Frontal cortex (tissue), 4 donors: ENCODE results near the gene RGS1. TPM values are rescaled to one million over a fixed set of nuclear protein-coding genes. Genes with fewer than 3 reads are reported as not detected.

ENCODE experiments used
- DNase-seq, 2 donors: peaks; one replicate each; pipeline ENCODE4 v3.0.0; 2012; ENCODE audit warnings: low spot score in 2 of 2
- FAIRE-seq: peaks from 2 replicates; lab custom pipeline; 2012; peaks lifted over from hg19 to GRCh38; lab: Jason Lieb, UNC
- total RNA-seq: library from RNA; depleted of rRNA; stranded (reverse); fragments of >200 nt; gene quantifications from one replicate; pipeline ENCODE4 v1.2.3, GENCODE V29; 2014
- donor health status: control.
- donor health status: control.
- donor health status: control.

Gene RGS1
- total RNA-seq, 1 donor from 2014 or later, result 6.5 TPM

DNA sequence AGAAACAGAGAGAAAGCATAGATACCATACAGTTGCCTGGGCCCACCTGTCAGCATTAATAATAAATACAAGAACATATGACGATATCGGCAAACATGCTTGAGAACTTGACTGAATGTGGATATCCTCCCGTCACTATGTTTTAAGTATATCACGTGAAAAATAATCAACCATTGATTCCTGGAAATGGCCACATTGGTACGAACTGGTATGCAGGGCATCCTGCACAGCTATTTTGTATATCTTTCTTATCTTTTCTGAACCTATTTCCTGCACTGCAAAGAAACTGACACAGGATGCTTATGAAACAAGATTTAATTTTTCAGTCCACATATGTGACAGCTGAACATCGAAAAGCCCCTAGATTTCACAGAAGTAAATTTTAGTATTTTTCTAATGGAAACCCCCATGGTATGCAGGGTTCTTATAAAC, 22.8 kb upstream of the RGS1 start:
- FAIRE-seq (no peak), DNase-seq (no peak)

DNA sequence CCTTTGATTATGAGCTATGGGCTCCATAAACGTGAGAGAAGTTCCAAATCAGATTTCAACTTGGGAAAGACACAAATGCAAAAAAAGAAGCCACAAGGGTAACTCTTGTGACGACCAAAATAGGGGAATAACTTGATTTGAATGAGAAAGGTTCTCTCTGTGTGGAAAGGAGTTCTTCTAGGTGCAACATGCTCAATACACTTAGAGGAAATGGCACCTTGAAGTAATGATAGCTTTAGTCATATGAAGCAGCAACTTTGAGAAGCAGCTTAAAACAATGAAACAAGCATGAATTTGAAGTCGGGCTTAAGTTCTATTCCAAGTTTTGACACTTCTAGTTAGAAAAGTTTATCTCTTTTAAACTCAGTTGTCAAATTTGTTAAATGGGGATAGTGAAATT, 21.8 kb upstream of the RGS1 start:
- FAIRE-seq (no peak), DNase-seq (no peak)

DNA sequence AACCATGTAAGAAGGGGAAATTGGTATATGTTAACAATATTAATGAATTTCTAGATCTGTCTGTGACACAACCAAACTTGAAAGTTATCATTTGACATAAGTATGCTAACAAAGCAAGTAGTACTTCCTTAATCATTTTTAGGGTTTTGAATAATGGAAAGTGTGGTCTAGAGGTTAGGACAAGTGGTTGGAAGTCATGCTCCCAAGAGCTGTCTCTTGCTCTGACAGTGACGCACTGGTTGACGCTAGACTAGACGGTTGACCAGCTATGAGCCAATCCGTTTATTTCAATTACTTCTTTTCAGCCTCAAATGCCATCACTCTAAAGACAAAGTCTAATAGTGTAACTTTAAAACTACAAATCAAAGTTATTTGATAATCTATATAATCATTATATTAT, 20.7 kb upstream of the RGS1 start:
- DNase-seq (no peak), FAIRE-seq (no peak)

DNA sequence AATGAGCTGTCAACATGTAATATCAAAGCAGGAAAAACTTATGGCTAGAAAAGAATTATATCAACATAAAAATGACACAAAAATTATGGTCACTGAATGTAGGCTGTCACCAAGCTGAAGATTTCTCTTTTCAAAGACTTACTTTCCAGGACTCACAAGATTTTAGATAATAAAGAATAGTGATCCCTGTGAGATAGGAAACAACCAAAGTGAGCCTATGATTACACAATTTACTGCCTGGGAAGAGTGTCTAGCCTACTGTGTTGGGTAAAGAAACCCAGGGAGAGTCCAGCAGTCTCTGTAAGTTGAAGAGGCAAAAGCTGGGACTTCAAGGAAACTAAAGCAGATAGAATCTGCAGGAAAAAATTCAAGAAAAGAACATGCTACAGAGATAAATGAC, 20.2 kb upstream of the RGS1 start:
- no peak for FAIRE-seq

DNA sequence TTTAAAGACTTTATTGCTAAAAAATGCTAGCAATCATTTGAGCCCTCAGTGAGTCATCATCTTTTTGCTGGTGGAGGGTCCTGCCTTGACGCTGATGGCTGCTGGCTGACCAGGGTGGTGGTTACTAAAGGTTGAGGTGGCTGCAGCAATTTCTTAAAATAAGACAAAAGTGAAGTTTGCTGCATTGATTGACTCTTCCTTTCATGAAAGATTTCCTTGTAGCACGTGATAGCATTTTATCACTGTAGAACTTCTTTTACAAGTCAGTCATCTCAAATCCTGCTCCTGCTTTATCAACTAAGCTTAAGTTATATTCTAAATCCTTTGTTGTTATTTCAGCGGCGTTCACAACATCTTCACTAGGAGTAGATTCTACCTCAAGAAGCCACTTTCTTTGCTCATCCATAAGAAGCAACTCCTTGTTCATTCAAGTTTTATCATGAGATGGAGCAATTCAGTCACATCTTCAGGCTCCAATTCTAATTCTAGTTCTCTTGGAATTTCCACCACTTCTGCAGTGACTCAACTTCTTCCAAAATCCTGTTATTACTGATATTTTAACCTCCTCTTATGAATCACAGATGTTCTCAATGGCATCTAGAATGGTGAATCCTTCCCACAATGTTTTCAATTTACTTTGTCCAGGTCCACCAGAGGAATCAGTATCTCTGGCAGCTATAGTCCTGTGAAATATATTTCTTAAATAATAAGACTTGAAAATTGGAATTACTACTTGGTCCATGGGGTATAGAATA, 17.6 kb upstream of the RGS1 start:
- DNase-seq (no peak), FAIRE-seq (no peak)

More for the DNA sequence above, 20.2 kb upstream of the RGS1 start:
- DNase-seq, result no peak

DNA sequence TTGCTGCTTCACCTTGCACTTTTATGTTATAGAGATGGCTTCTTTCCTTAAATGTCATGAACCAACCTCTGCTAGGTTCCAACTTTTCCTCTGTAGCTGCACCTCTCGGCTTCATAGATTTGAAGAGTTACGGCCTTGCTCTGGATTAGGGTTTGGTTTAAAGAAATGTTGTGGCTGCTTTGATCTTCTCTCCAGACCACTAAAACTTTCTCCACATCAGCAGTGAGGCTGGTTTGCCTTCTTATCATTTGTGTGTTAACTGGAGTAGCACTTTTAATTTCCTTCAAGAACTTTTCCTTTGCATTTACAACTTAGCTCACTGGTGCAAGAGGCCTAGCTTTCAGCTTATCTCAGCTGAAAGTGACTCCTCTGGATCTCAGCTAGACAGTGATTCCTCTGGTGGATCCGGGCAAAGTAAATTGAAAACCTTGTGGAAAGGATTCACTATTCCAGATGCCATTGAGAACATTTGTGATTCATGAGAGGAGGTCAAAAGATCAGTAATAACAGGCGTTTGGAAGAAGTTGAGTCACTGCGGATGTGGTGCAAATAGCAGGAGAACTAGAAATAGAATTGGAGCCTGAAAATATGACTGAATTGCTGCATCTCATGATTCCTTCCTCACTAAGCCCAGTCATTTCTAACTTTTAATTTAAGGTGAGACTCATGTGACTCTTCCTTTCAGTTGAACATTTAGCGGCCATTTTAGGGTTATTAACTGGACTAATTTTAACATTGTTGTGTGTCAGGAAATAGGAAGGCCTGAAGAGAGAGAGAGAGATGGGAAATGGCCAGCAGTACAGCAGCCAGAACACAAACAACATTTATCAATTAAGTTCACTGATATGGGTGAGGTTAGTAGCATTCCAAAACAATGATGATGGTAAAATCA, 16.2 kb upstream of the RGS1 start:
- FAIRE-seq (no peak), DNase-seq (no peak)

DNA sequence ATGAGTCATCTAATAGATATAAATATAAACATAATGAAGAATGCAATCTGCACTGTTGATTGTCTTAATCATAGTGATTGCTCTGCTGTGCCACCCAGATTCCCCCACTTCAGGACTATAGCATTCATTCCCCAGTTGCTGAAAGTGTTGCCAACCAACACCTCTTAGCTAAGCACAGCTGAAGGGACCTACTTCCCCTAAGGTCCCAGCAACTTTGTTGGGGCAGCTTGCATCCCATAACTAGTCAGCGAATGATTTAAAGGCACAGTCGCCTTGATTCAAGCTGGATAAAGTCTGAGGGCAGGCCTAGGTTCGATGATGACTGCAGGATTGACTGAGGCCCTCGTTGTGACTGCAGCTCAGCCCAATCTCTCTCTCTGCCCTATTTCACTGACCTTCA, 14.3 kb upstream of the RGS1 start:
- no peak for DNase-seq
- no peak for FAIRE-seq

DNA sequence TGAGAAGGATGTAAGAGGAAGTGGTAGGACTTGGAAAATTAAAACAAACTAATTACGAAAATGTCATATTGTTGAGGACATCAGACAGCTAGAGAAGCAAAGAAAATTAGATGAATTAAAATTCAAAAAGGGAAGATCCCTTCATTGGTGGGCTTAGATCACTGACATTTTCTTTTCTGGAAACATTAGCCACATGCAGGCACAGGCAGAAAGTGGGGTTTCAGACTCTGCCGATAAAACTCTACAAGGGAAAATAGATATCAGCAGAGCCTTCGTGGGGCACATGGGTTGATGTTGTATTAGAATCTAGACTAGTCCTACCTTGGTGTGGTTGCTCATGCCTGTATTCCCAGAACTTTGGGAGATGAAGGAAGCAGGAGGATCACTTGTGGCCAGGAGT, 12.4 kb upstream of the RGS1 start:
- DNase-seq (no peak), FAIRE-seq (no peak)

DNA sequence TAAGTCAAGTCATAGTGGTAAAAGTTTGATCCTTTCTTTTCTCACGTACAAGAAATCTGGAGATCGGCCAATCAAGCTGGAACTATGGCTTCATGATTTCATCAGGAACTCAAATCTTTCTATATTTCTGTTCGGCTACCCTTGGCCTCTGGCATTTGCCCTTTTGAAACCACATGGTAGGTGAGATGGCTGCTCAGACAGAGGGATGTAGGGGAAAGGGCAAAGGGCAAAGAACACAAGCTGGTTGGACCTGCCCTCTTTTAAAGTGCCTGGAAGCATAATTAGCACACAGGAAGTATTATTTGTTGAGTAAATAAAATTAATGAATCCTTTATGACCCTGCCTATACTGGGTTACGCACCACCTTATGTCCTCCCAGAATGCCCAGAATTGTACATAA, 11.5 kb upstream of the RGS1 start:
- DNase-seq (no peak), FAIRE-seq (no peak)

DNA sequence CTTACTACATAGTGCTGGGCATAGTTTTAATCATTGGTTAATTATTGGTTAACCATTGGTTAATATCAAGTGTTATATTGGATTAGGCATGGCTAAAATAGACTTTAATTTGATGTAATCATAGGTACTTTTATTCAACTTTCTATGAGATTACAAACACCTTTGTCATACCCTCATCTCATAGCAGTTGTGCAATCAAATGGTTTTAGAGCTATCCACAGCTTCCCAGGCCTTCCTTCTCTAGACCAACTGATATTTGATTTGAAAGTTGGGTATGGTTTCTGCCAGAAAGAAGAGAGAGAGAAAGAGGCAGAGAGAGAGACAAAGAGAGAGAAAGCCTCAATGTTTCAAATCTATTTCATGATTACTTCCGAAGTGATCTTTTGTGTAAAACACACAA, 9.6 kb upstream of the RGS1 start:
- DNase-seq (no peak), FAIRE-seq (no peak)

DNA sequence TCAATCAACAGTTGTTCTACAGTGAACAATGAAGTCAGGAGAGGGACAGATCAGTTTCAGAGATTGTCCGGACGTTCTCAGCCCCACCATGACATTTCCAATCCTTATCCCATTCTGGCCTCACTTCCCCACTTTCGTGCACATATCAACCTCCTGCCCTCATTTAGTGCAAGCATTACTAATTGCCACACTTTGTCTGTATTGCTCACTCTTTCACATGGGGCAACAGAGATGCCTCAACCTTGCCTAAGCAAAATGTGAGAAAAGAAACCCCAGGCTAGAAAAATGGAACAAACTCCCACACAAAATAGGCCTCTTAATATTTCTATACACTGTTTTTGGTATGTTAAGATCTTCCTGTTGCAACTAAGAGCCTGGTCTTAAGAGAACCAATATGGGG, 8.9 kb upstream of the RGS1 start:
- FAIRE-seq, result no peak
- DNase-seq, result no peak

DNA sequence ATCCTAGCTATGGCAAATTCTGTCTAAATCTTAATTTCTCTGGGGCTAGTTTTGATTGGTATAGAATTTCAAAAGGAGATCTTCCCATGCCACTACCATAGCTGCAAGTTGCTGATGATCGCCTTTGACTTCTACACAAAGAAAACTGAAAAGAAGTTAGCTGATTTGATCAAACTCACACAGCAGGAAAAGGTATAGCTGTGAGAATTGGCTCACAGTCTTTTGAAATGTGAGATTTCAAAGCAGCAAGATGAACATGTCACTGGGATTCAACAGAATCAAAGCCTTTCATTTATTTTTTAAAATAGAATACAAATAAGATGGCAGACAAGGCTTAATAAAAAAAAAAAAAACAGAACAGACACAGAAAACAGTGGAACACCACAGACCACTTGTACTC, 7.5 kb upstream of the RGS1 start:
- no peak for FAIRE-seq
- no peak for DNase-seq

DNA sequence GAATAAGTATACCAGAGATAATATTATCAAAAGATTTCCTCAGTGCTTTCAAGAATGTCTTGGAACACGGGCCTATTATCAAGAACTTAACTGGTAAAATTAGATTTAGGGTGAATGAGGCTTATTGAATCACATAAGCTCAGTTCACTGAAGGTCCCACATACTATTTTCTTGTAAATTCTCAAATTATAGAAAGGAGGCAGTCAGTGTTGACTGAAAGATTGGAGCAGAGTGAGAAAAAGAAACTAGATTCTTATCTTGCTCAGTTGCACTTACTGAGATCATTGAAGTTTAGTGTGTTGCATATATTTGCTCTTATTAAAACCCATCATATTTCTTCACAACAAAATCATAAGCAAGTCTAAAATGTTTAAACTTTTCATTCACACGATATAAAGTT, 3.9 kb upstream of the RGS1 start:
- DNase-seq (no peak), FAIRE-seq (no peak)

DNA sequence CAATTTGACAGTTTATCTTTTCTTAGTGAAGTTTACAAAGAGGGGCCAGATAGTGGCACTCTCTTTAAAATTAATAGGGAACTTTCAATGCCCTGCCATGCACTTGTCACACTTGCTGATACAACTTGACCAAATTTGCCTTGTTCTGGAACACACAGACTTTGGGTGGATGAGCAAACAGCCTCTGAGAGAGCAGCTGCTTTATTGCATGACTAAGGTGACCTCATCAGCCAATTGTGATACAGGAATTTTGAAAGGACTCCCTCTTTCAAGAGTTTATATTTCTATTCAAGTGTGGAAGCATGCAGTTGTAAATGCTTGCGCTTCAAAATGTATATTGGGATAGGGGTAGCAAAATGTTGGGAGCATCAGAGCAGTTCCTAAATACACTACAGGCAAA, 2.1 kb upstream of the RGS1 start:
- FAIRE-seq, result no peak
- no peak for DNase-seq

DNA sequence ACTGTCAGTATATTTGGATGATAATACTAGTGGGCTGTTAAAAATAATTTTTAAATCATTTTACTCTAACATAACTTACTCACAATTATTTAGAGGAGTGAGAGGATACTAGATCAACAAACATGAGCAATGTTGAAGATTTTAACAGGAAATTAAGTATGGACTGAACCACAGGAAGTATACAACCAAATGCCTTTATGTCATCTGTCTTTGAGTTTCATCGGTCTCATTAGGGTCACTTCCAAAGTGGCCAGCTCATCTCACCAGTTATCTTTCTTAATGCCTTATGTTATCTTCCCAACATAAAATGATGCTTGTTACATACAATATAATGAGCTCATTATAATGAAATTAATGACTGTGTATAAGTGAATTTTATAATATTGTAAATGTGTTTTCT, 1.5 kb upstream of the RGS1 start:
- FAIRE-seq (no peak), DNase-seq (no peak)

DNA sequence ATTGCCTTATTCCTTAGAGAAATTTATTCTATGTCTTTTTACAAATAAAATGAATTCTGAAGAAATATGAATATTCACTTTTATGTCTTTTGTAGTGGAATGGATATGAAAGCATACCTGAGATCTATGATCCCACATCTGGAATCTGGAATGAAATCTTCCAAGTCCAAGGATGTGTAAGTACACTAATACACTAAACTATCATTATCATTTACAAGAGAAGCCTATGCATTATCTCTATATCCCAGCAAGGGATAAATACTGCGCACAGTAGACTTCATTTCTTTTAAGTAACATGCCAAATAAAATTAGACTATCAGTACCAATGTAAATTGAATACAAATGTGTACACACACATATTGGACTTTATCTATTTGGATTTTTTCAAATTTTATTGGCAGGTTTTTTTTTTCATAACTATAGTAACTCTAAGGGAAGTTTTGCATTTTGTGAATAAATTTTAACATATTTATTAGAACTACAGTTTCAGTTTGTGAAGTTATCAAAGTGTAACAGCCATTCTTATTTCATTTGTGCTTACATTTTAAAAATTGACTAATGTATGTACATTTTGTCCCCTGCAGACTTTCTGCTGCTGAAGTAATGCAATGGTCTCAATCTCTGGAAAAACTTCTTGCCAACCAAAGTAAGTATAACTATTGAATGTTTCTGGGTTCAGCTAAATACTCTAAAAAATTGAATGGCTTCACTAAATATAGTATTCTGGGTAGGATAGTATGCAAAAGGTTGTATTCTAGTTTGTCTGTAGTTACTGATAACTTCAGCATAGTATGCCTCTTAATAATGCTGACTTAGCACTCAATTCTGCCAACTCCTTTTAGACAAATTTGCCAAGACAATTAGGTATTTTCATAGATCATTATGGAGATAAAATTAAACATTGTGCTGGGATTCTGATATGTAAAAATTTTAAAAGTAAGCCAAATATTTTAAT, 894 bp downstream of the RGS1 start:
- DNase-seq (no peak), FAIRE-seq (no peak)

DNA sequence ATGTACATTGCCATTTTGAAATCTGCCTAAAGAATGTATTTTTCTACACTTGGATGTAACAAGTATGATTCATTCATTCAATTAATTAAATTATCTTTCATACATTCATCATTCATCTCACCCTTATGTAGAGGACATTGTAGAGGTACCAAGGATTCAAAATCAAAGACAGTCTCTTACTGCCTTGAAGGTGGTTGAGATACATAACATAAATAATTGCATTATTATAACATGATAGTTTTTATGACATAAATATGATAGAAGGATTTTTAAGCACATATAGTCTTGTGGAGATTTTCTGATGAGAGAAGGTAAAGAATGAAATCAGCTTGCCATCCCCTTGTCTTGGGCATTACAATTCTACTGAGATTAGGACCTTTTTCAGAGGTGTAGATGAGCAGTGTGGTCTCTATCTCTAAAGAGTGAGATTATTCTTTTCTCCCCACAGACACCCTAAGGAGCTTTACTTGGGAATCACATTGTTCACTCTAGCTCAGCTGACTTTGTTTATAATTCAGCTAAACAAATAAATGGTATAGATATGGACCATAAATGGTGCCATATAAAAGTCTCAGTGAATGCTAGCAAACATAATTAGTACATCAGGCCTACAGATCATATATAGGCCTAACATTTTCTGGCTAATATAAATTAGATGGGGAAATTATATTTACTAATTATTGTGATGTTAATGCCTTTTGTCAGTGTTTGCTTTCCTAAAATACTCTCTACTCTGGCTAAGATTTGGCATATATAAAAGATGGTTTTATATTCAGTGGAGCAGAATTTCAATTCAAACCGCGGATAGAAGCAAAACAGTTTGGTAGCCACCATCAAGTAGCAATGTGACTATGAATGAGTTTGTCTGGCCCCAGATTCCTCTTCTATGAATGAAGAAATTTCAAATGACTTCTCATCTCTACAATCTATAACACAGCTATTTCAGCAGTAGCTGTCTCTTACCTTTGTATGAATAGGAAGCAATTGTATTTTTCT, 1.9 kb downstream of the RGS1 start:
- FAIRE-seq, result no peak
- DNase-seq, result no peak

DNA sequence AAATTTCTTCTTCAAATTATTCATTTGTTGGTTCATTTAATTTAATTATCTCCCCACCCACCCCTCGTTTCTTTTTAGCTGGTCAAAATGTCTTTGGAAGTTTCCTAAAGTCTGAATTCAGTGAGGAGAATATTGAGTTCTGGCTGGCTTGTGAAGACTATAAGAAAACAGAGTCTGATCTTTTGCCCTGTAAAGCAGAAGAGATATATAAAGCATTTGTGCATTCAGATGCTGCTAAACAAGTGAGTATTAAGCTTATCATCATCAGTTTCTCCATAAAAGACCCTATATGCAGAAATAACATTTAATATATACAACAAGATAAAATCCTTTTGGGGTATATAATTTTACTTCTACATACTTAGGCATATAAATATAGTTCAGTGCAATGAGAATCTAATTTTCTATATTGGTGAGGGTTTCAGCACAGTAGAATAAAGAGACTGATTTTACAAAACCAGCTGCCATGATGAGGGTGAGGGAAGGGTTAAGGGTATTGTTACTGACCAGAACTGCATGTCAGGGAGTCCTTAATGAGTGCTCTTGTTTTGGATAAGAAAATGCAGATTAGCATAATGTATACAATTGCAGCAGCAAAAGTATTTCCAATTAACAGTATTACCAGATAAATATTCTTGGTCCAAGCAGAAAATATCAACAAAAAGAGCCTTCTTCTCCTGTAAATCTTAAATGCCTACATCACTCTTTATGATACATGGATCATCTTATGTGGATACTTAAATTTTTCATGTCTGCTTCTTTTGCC, 2.8 kb downstream of the RGS1 start:
- DNase-seq, result no peak

More for the DNA sequence above, 2.8 kb downstream of the RGS1 start:
- no peak for FAIRE-seq
